ENCODE data around the gene MMAA. TPM values are rescaled to one million over a fixed set of nuclear protein-coding genes. Genes with fewer than 3 reads are reported as not detected.
"Not testable (repeated sequence)": the region's sequence is repeated elsewhere in the genome, so short reads cannot be mapped to it uniquely, and the experiment has no call there.

MMAA gene
- total RNA-seq, result 1 to 10 TPM; 2.4 to 5.4 (median 4.1) TPM

GRCh38 chr4:145618932-145619638, at the start of gene MMAA:
Gene MMAA (plus strand): TSS chr4:145619385. CDS start chr4:145639140, 19,755 bp downstream.
- 0% methylated on average over 36 of the region's 66 CpGs for WGBS
- peaks cover 11 to 39% (median 28%) of the 10 kb centered on the region in 4 donors for H3K4me1 ChIP-seq
- DNase-seq (ENCODE audit: extremely low spot score), result peak; percentile 98
- no peaks in the 10 kb centered on the region for H3K9me3 ChIP-seq
- TF ChIP-seq POLR2A (IDR thresholded peaks at IDR 0.05; ENCODE audit: low read depth) (peak; percentile 94), EP300 (IDR thresholded peaks at IDR 0.05) (no peak), POLR2AphosphoS5 (IDR thresholded peaks at IDR 0.05) (peak; percentile 99), CTCF (IDR thresholded peaks at IDR 0.05) (peak; percentile 62 to 69 (median 65))
- H3K36me3 ChIP-seq, result no peaks in the 10 kb centered on the region
- peak within 1 kb of the TSS; percentile 87 to 96 (median 92) for H3K27ac ChIP-seq (replicated peaks in 1 of 4)
- H3K4me3 ChIP-seq, result peak within 1 kb of the TSS; percentile 63 to 89 (median 74)
- intact Hi-C loops (cut with DNase I), result loop anchor here (5.0 to 10.0 kb wide), 4 partner anchors 268 to 1444 kb away; partner anchors contain the start of genes OTUD4 and ZNF827
- no peaks in the 10 kb centered on the region for H3K27me3 ChIP-seq

- H3K27ac ChIP-seq (replicated peaks in 1 of 4); intact Hi-C loops (cut with DNase I); DNase-seq (ENCODE audit: extremely low spot score); H3K9me3 ChIP-seq; H3K27me3 ChIP-seq; H3K4me1 ChIP-seq; H3K36me3 ChIP-seq; H3K4me3 ChIP-seq: not testable (repeated sequence)
- 90% methylated on average over 5 of the region's 7 CpGs for WGBS
Observed at GRCh38 chr4:145574546-145574945, 44.6 kb upstream of the MMAA start.

GRCh38 chr4:145580906-145581305, 38.3 kb upstream of the MMAA start:
- H3K27me3 ChIP-seq, result no peaks in the 10 kb centered on the region
- 54% methylated on average over 3 of the region's 3 CpGs for WGBS
- H3K9me3 ChIP-seq, result no peaks in the 10 kb centered on the region
- no peak overlapping the region for H3K4me3 ChIP-seq
- no peaks in the 10 kb centered on the region for H3K4me1 ChIP-seq
- no peak for DNase-seq (ENCODE audit: extremely low spot score)
- TF ChIP-seq EP300 (IDR thresholded peaks at IDR 0.05) (no peak), CTCF (IDR thresholded peaks at IDR 0.05) (no peak), POLR2AphosphoS5 (IDR thresholded peaks at IDR 0.05) (no peak), POLR2A (IDR thresholded peaks at IDR 0.05; ENCODE audit: low read depth) (no peak)
- intact Hi-C loops (cut with DNase I), result no loop called here
- H3K27ac ChIP-seq (replicated peaks in 1 of 4), result no peak overlapping the region
- no peaks in the 10 kb centered on the region for H3K36me3 ChIP-seq

DNA sequence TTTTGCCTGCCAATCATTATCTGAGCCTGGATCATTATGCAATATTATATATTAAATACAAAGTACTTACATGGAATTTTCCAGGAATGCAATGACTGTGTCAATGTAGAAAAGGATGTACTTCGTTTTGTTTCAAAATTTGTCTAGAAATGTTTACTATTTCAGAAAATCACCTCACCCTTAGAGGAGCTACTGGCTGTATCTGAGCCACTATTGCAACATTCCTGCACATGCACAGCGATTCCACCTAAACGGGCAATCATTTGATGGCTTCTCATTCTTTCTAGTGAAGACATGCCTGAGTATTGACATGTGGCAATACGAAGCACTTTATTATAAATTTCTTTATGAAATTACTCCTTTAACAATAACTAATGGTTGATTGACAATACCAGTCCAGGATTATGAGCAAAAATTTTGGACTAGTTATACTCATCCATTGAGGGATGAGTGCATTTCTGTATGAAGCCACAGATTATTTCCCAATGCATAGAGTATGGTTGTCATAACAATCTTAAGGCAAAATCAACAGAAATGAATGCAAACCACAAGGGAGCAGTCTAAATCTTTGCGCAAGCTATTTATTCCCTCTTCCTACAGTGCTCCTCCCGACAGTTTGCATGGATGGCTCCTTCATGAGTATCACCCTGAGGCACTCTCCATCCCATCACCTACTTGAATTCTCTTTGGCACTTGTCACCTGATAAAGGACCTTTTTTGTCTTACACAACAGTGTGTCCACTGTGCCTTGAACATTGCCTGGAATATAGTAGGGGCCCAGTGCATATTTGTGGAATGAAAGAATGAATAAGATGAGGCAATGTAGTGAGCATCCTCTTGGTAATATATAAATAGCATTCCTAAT, 35.8 kb upstream of the MMAA start:
- Histone ChIP-seq H3K36me3 (no peaks in the 10 kb centered on the region), H3K9me3 (no peaks in the 10 kb centered on the region), H3K27me3 (no peaks in the 10 kb centered on the region), H3K4me1 (no peaks in the 10 kb centered on the region), H3K27ac (replicated peaks in 1 of 4) (no peak overlapping the region), H3K4me3 (no peak overlapping the region)
- DNase-seq (ENCODE audit: extremely low spot score), result no peak
- intact Hi-C loops (cut with DNase I), result no loop called here
- WGBS, result 86% methylated on average over 6 of the region's 6 CpGs
- no peak for TF ChIP-seq CTCF (IDR thresholded peaks at IDR 0.05)
- no peak for TF ChIP-seq EP300 (IDR thresholded peaks at IDR 0.05)
- no peak for TF ChIP-seq POLR2A (IDR thresholded peaks at IDR 0.05; ENCODE audit: low read depth)
- no peak for TF ChIP-seq POLR2AphosphoS5 (IDR thresholded peaks at IDR 0.05)

GRCh38 chr4:145587088-145587754, 32.0 kb upstream of the MMAA start:
- no peak for TF ChIP-seq POLR2AphosphoS5 (IDR thresholded peaks at IDR 0.05)
- TF ChIP-seq CTCF (IDR thresholded peaks at IDR 0.05), result no peak
- TF ChIP-seq EP300 (IDR thresholded peaks at IDR 0.05), result no peak
- no peak for TF ChIP-seq POLR2A (IDR thresholded peaks at IDR 0.05; ENCODE audit: low read depth)
- H3K9me3 ChIP-seq, result no peaks in the 10 kb centered on the region
- H3K36me3 ChIP-seq, result no peaks in the 10 kb centered on the region
- no peak for DNase-seq (ENCODE audit: extremely low spot score)
- H3K4me1 ChIP-seq, result no peaks in the 10 kb centered on the region
- WGBS, result 79% methylated on average over 3 of the region's 3 CpGs
- H3K27me3 ChIP-seq, result no peaks in the 10 kb centered on the region
- no peak overlapping the region for H3K4me3 ChIP-seq
- no peak overlapping the region for H3K27ac ChIP-seq (replicated peaks in 1 of 4)
- intact Hi-C loops (cut with DNase I), result no loop called here

- H3K4me1 ChIP-seq; H3K9me3 ChIP-seq; DNase-seq (ENCODE audit: extremely low spot score); H3K36me3 ChIP-seq; H3K27me3 ChIP-seq; intact Hi-C loops (cut with DNase I); H3K27ac ChIP-seq (replicated peaks in 1 of 4); H3K4me3 ChIP-seq: not testable (repeated sequence)
- WGBS, result 85% methylated on average over 2 of the region's 2 CpGs
Observed at GRCh38 chr4:145589381-145589780, 29.8 kb upstream of the MMAA start.

Data from esophagus muscularis mucosa (tissue), 4 donors.